H1 (cell line): Measurements from ENCODE around the gene BRD8. TPM values are rescaled to one million over a fixed set of nuclear protein-coding genes. Genes with fewer than 3 reads are reported as not detected.

Experiments used
- CTCF ChIA-PET: fragments of 300-600 bp; sonication (Branson Sonifier 250); formaldehyde crosslinking; loops from one replicate; lab custom pipeline; 2021; ENCODE audit not compliant: partially characterized antibody; lab: Charles Lee
- POLR2A ChIA-PET: fragments of 300-600 bp; sonication (Branson Sonifier 250); formaldehyde crosslinking; loops from one replicate; lab custom pipeline; 2021; ENCODE audit warnings: inconsistent platforms; ENCODE audit not compliant: partially characterized antibody; lab: Charles Lee
- DNase-seq, 2 experiments: peaks; one replicate each; pipeline versions ENCODE4 v3.0.0 to v3.0.0-alpha.2; 2010 to 2022; ENCODE audit warnings: low spot score in 2 of 2, low read depth in 1 of 2, mixed read lengths in 1 of 2
- FAIRE-seq: peaks from 2 replicates; lab custom pipeline; 2011; peaks lifted over from hg19 to GRCh38; lab: Jason Lieb, UNC
- H2AFZ ChIP-seq: 2 replicates; pipeline ENCODE4 v1.8.1; 2012; ENCODE audit warnings: low read length, inconsistent platforms
- H2AK5ac ChIP-seq: 2 replicates; pipeline ENCODE4 v1.6.1; 2013; ENCODE audit warnings: low read depth, low read length
- H2BK120ac ChIP-seq: replicated peaks from 2 replicates; pipeline ENCODE3; 2013; ENCODE audit warnings: low read depth, low read length, inconsistent platforms
- H2BK12ac ChIP-seq: 2 replicates; pipeline ENCODE4 v1.6.1; 2013; ENCODE audit warnings: low read depth, low read length
- H2BK15ac ChIP-seq: 2 replicates; pipeline ENCODE4 v1.6.1; 2013; ENCODE audit warnings: low read length
- H2BK20ac ChIP-seq: 2 replicates; pipeline ENCODE4 v1.6.1; 2013; ENCODE audit warnings: low read length
- H2BK5ac ChIP-seq: 2 replicates; pipeline ENCODE4 v1.6.1; 2013; ENCODE audit warnings: low read depth, low read length
- H3K14ac ChIP-seq: 2 replicates; pipeline ENCODE4 v1.6.1; 2013; ENCODE audit warnings: inconsistent platforms; ENCODE audit not compliant: insufficient read length
- H3K18ac ChIP-seq: 2 replicates; pipeline ENCODE4 v1.6.1; 2013; ENCODE audit warnings: low read length; ENCODE audit errors: extremely low read depth
- H3K23ac ChIP-seq: 2 replicates; pipeline ENCODE4 v1.6.1; 2013; ENCODE audit warnings: inconsistent platforms; ENCODE audit not compliant: insufficient read length
- H3K23me2 ChIP-seq: 2 replicates; pipeline ENCODE4 v1.6.1; 2013; ENCODE audit warnings: low read depth, low read length
- H3K27ac ChIP-seq: 2 replicates; pipeline ENCODE4 v1.6.1; 2011; ENCODE audit warnings: low read depth, low read length, inconsistent platforms
- H3K27me3 ChIP-seq, 4 experiments: replicated peaks in 1 of 4; 1 replicate in 1 of 4; 2 replicates in 3 of 4; pipeline versions ENCODE4 v1.6.1 to v1.8.1; 2011 to 2013; ENCODE audit warnings: low read length in 3 of 4, mild to moderate bottlenecking in 3 of 4, inconsistent platforms in 2 of 4, mixed read lengths in 2 of 4, moderate library complexity in 1 of 4; ENCODE audit not compliant: control insufficient read depth in 3 of 4, insufficient read depth in 3 of 4; ENCODE audit errors: extremely low read depth in 1 of 4
- H3K36me3 ChIP-seq, 4 experiments: 2 replicates each; pipeline versions ENCODE4 v1.6.1 to v1.8.1; 2011 to 2013; ENCODE audit warnings: mild to moderate bottlenecking in 4 of 4, low read length in 3 of 4, moderate library complexity in 2 of 4, control low read depth in 1 of 4, inconsistent platforms in 1 of 4; ENCODE audit not compliant: insufficient read depth in 4 of 4, control insufficient read depth in 2 of 4
- H3K4ac ChIP-seq: replicated peaks from 2 replicates; pipeline ENCODE3; 2013; ENCODE audit warnings: low read length, low read depth, mixed read lengths, inconsistent platforms; ENCODE audit not compliant: insufficient read length
- H3K4me1 ChIP-seq, 4 experiments: replicated peaks in 1 of 4; 1 replicate in 1 of 4; 2 replicates in 3 of 4; pipeline versions ENCODE4 v1.6.1 to v1.8.1; 2011 to 2013; ENCODE audit warnings: low read length in 3 of 4, inconsistent platforms in 2 of 4, mixed read lengths in 1 of 4; ENCODE audit not compliant: insufficient read depth in 4 of 4, control insufficient read depth in 3 of 4
- H3K4me2 ChIP-seq, 2 experiments: 2 replicates each; pipeline versions ENCODE4 v1.6.1 to v1.8.1; 2011 to 2013; ENCODE audit warnings: low read depth in 2 of 2, low read length in 2 of 2, control low read depth in 1 of 2, inconsistent platforms in 1 of 2, mild to moderate bottlenecking in 1 of 2; ENCODE audit not compliant: insufficient read depth in 1 of 2
- H3K4me3 ChIP-seq, 4 experiments: fragments of 200-600, 300-600 bp in 1 of 4; sonication (generic), shearing (Covaris generic), sonication (Bioruptor Twin) in 1 of 4; 2 replicates each; pipeline versions ENCODE4 v1.5.1 to v1.8.1; 2011 to 2016; ENCODE audit warnings: low read length in 4 of 4, low read depth in 3 of 4, control low read depth in 2 of 4, inconsistent platforms in 2 of 4, mild to moderate bottlenecking in 2 of 4, mixed read lengths in 1 of 4, moderate library complexity in 1 of 4; ENCODE audit not compliant: insufficient read depth in 2 of 4; ENCODE audit errors: extremely low read depth in 1 of 4
- H3K56ac ChIP-seq: replicated peaks from 2 replicates; pipeline ENCODE3; 2013; ENCODE audit warnings: low read depth, mild to moderate bottlenecking, mixed read lengths, low read length, inconsistent platforms; ENCODE audit not compliant: insufficient read length
- H3K79me1 ChIP-seq: 2 replicates; pipeline ENCODE4 v1.6.1; 2013; ENCODE audit warnings: low read depth, low read length, control low read depth
- H3K79me2 ChIP-seq, 2 experiments: 2 replicates each; pipeline versions ENCODE4 v1.6.1 to v1.8.1; 2012 to 2013; ENCODE audit warnings: low read length in 2 of 2, mild to moderate bottlenecking in 2 of 2, inconsistent platforms in 1 of 2; ENCODE audit not compliant: insufficient read depth in 2 of 2, control insufficient read depth in 1 of 2
- H3K9ac ChIP-seq, 4 experiments: replicated peaks in 1 of 4; 1 replicate in 1 of 4; 2 replicates in 3 of 4; pipeline versions ENCODE4 v1.6.1 to v1.8.1; 2011 to 2013; ENCODE audit warnings: low read depth in 3 of 4, low read length in 3 of 4, control low read depth in 2 of 4, mild to moderate bottlenecking in 2 of 4, moderate library complexity in 2 of 4, inconsistent platforms in 1 of 4; ENCODE audit errors: extremely low read depth in 1 of 4
- H3K9me3 ChIP-seq, 2 experiments: 2 replicates each; pipeline versions ENCODE4 v1.6.1 to v1.8.1; 2012 to 2013; ENCODE audit warnings: mild to moderate bottlenecking in 2 of 2, moderate library complexity in 2 of 2, control low read depth in 1 of 2, inconsistent platforms in 1 of 2, low read depth in 1 of 2, low read length in 1 of 2, mixed read lengths in 1 of 2; ENCODE audit not compliant: insufficient read depth in 2 of 2
- H4K20me1 ChIP-seq, 2 experiments: replicated peaks in 1 of 2; 2 replicates each; pipeline versions ENCODE3 to v1.8.1; 2011 to 2013; ENCODE audit warnings: inconsistent platforms in 2 of 2, low read length in 2 of 2, mild to moderate bottlenecking in 1 of 2; ENCODE audit not compliant: insufficient read depth in 2 of 2, control insufficient read depth in 1 of 2
- H4K5ac ChIP-seq: 2 replicates; pipeline ENCODE4 v1.6.1; 2013; ENCODE audit warnings: low read length, low read depth, mixed read lengths, inconsistent platforms; ENCODE audit not compliant: insufficient read length
- H4K8ac ChIP-seq: 2 replicates; pipeline ENCODE4 v1.8.0; 2013; ENCODE audit warnings: mild to moderate bottlenecking, moderate library complexity, low read length, inconsistent platforms; ENCODE audit not compliant: insufficient read depth; ENCODE audit errors: extremely low read depth
- H4K91ac ChIP-seq: replicated peaks from 2 replicates; pipeline ENCODE3; 2013; ENCODE audit warnings: low read length, mixed read lengths, inconsistent platforms; ENCODE audit not compliant: insufficient read length
- CBX8 ChIP-seq: fragments of 300-800, 300-1000 bp; sonication (generic); IDR thresholded peaks from 2 replicates; pipeline ENCODE4 v1.7.1; 2016; ENCODE audit warnings: low read depth, low read length, borderline replicate concordance
- CEBPB ChIP-seq: IDR thresholded peaks from 2 replicates; pipeline ENCODE4 v1.6.1; 2012; ENCODE audit warnings: low read depth, low read length
- E2F6 ChIP-seq: IDR thresholded peaks from 2 replicates; pipeline ENCODE4 v1.6.1; 2012; ENCODE audit warnings: inconsistent platforms
- HDAC2 ChIP-seq, 2 experiments: fragments of 300-600 bp in 1 of 2; sonication (generic) in 1 of 2; IDR thresholded peaks; 2 replicates each; pipeline ENCODE4 v1.6.1; 2011 to 2012; ENCODE audit warnings: low read depth in 2 of 2, low read length in 2 of 2, mild to moderate bottlenecking in 2 of 2, moderate library complexity in 2 of 2, borderline replicate concordance in 1 of 2, inconsistent platforms in 1 of 2
- RAD21 ChIP-seq, 2 experiments: IDR thresholded peaks in 1 of 2; conservative IDR thresholded peaks in 1 of 2; 2 replicates each; pipeline ENCODE4 v1.6.1; 2011; ENCODE audit warnings: low read depth in 2 of 2, low read length in 2 of 2, improper control_type of control experiment in 1 of 2, inconsistent platforms in 1 of 2, mild to moderate bottlenecking in 1 of 2, moderate library complexity in 1 of 2
- RFX5 ChIP-seq: IDR thresholded peaks from 2 replicates; pipeline ENCODE4 v1.6.1; 2011; ENCODE audit warnings: low read depth, low read length, improper control_type of control experiment, borderline replicate concordance
- SP1 ChIP-seq: IDR thresholded peaks from 2 replicates; pipeline ENCODE4 v1.6.1; 2011; ENCODE audit warnings: low read depth, low read length
- WGBS, 2 experiments: shearing (Covaris generic) in 1 of 2; methylation state at CpG; one replicate each; pipeline versions ENCODE4 v1.1.6 to v1.1.7; 2013 to 2015; ENCODE audit warnings: low lambda C conversion rate in 2 of 2, mixed read lengths in 2 of 2, inconsistent platforms in 1 of 2, low coverage in 1 of 2, missing lambda C conversion rate in 1 of 2; ENCODE audit not compliant: insufficient replicate concordance in 2 of 2, insufficient coverage in 1 of 2, insufficient read length in 1 of 2; ENCODE audit errors: extremely low coverage in 1 of 2, missing lambda C conversion rate in 1 of 2; 5-methylcytosine and 5-hydroxymethylcytosine counted together
- polyA plus RNA-seq, 7 experiments: library from polyadenylated mRNA; depleted of rRNA in 3 of 7; stranded (reverse) in 5 of 7; unstranded in 2 of 7; fragments of >200 nt in 5 of 7; fragments of 200-250 nt in 2 of 7; gene quantifications; 1 replicate in 5 of 7; 2 replicates in 1 of 7; 4 replicates in 1 of 7; pipeline versions ENCODE4 v1.2.1 to v1.2.3, GENCODE V29; 2011 to 2013; ENCODE audit warnings: missing spikeins in 2 of 7, mixed read lengths in 2 of 7
- total RNA-seq: library from RNA; stranded (reverse); fragmentation: NEBNext Ultra II Directional; extraction: Animal tissue kit (Norgen Biotek cat#: 25700); gene quantifications from 2 replicates; pipeline ENCODE4 v1.2.1, GENCODE V29; 2021
- TF ChIP-seq, protein P1 (sequence below): IDR thresholded peaks from 2 replicates; pipeline ENCODE4 v1.6.1; 2011; ENCODE audit warnings: low read length, improper control_type of control experiment

The BRD8 gene
- total and polyA plus RNA-seq, 2 of the 8 experiments (the other 6 are each of a cell fraction or from before 2014, with no cell fraction given) = 37.8 to 75.8 TPM

DNA sequence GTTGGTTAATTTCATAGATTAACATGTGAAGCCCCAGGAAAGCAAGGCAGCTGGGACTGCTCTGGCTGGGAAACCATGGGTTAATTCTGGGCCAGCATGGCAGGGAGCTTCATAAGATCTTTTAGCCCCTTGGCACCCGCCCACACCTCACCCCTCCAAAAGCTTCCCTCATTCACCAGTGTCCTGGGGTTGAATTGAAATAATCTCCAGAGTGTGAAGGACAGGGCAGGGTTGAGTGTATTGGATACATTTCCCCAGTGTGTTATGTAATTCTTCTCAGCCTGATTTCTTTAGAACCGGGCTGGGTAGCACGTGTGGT, 75.2 kb downstream of the BRD8 start:
- WGBS, 2 experiments = 9% methylated on average over 3 of the region's 3 CpGs; no CpG with 5 or more reads in 1 of the 2 experiments
- no peak overlapping the region for H3K14ac ChIP-seq
- no peak overlapping the region for H3K18ac ChIP-seq
- H4K5ac ChIP-seq = no peak overlapping the region
- H3K23ac ChIP-seq = no peak overlapping the region
- H2BK15ac ChIP-seq = no peak overlapping the region
- no peaks in the 10 kb centered on the region for H3K79me2 ChIP-seq
- no peak overlapping the region for H3K4ac ChIP-seq
- ChIA-PET POLR2A (interaction anchor here (1.0 kb wide), 1 partner anchor 9 kb away, joined by 4 read pairs; no protein-coding TSS in a partner anchor), CTCF (interaction anchor here (1.1 to 3.7 kb wide), 6 partner anchors 13 to 67 kb away, joined by 7 to 23 read pairs (median 9); partner anchors contain the start of gene WNT8A)
- H3K23me2 ChIP-seq = no peaks in the 10 kb centered on the region
- no peak for TF ChIP-seq SP1
- TF ChIP-seq CEBPB = 0 out of 2 replicates have a peak, but pooled peaks have one; percentile 0
- TF ChIP-seq RAD21 (IDR thresholded peaks at IDR 0.05 in 1 of 2, conservative IDR thresholded peaks at IDR 0.05 in 1 of 2; ENCODE audit: low read depth in 2 of 2, low read length in 2 of 2) = no peak
- no peak for TF ChIP-seq HDAC2 (IDR thresholded peaks at IDR 0.05; ENCODE audit: borderline replicate concordance in 1 of 2, low read depth in 2 of 2, low read length in 2 of 2)
- no peak for TF ChIP-seq CBX8
- TF ChIP-seq, protein P1, sequence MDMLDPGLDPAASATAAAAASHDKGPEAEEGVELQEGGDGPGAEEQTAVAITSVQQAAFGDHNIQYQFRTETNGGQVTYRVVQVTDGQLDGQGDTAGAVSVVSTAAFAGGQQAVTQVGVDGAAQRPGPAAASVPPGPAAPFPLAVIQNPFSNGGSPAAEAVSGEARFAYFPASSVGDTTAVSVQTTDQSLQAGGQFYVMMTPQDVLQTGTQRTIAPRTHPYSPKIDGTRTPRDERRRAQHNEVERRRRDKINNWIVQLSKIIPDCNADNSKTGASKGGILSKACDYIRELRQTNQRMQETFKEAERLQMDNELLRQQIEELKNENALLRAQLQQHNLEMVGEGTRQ = no peak
- TF ChIP-seq RFX5 = no peak
- no peak for TF ChIP-seq E2F6
- FAIRE-seq = no peak
- no peak overlapping the region for H3K27ac ChIP-seq
- no peak overlapping the region for H2BK120ac ChIP-seq
- H3K27me3 ChIP-seq = peaks cover 1 to 17% (median 3%) of the 10 kb centered on the region in 4 experiments
- H2BK5ac ChIP-seq = no peak overlapping the region
- H3K4me2 ChIP-seq = peak overlapping the region; percentile 32 to 39; a peak in 3 of 4 replicates
- peak overlapping the region in 2 of 4 experiments; percentile 5 to 11; a peak in 3 of 8 replicates for H3K4me3 ChIP-seq
- no peaks in the 10 kb centered on the region for H3K9me3 ChIP-seq
- DNase-seq = no peak
- no peak overlapping the region for H2BK12ac ChIP-seq
- H2AK5ac ChIP-seq = no peak overlapping the region
- no peaks in the 10 kb centered on the region for H4K20me1 ChIP-seq
- H4K91ac ChIP-seq = no peak overlapping the region
- H3K36me3 ChIP-seq = no peaks in the 10 kb centered on the region
- H3K56ac ChIP-seq = no peak overlapping the region
- H4K8ac ChIP-seq = no peak overlapping the region
- H2BK20ac ChIP-seq = no peak overlapping the region
- H3K4me1 ChIP-seq = peaks cover 0 to 9% (median 3%) of the 10 kb centered on the region in 4 experiments; a peak in 3 of 7 replicates
- no peak overlapping the region for H3K9ac ChIP-seq
- H2AFZ ChIP-seq = no peak overlapping the region
- no peaks in the 10 kb centered on the region for H3K79me1 ChIP-seq
